Activated CD8-positive, alpha-beta memory T cell treated with anti-CD3 and anti-CD28 coated beads, Interleukin-2, amount 50 U/mL, for 48 hours (primary cell): Measurements from ENCODE around the gene MS4A5.

Experiments
- DNase-seq: peaks from one replicate; pipeline ENCODE4 v3.0.0-alpha.2; 2020

Gene MS4A5

DNA sequence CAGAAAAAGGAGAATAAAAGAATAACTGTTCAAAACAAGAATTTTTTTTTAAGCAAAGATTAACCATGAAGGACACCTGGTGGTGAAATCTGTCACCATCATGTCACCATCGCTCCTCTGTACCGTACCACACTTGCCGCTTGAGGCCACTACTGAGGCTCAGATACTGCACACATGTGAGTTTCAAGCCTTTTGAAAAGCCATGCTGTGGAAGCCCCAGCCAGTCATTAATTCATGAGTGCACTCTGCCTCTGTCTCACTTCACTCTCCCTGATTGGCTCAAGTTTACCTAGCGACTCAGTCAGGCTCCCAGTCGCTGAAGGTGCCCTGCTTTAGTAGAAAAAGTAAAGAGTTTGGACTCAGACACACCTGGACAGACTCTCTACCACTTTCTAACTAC lies 56.6 kb downstream of the MS4A5 start:
- no peak for DNase-seq

- no peak for DNase-seq
Measured at GRCh38 chr11:60492488-60493009, 63.2 kb downstream of the MS4A5 start, which contains the start of gene MS4A12. TSS of gene MS4A12 (plus strand) at chr11:60492778. CDS start at chr11:60497319, 4,541 bp downstream.

- DNase-seq, result no peak
Measured at GRCh38 chr11:60493454-60493853, 64.1 kb downstream of the MS4A5 start.
